HG03064 (cell line): Measurements from ENCODE around the gene PTK6.

ENCODE experiments used
- ATAC-seq: cut with Tn5 transposase; IDR thresholded peaks from one replicate; pipeline ENCODE4 v1.9.1; 2021; ENCODE audit warnings: low read depth; ENCODE audit not compliant: unreplicated experiment

Gene PTK6

DNA sequence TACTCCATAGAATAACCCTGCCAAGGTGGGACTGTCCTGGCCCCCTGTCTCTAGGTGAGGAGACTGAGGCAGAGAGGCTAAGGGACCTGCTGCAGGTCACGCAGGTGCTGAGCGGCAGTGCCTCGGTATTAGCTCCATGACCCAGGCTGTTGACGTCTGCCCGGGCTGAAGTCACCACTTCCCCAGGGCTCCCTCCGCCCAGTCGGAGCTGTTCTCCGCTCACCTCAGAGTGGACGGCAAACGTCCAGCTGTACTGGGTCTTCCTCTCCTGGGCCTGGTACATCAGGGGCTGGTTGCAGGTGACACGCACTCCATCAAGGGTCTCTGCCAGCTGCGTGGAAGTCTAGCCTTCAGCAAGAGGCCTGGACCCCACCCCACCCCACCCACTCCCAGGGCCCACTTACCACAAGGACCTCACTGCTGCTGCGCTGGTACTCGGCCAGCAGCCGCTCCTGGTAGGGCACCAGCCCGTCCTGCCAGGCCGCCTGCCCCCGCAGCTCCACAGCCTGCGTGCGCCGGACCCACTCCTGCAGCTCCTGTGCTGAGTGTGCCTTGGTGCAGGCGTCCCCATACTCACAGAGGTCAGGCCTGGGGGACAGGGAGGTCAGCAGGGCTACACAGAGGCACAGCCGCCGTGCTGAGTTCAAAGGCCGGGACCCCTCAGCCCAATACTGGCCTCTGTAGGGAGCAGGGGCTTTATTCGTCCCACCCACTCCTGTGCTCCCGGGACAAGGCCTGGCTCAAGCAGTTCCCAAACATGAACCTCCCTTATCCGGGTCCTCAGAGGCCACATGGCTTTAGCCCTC, 33.3 kb upstream of the PTK6 start:
- no peak for ATAC-seq

DNA sequence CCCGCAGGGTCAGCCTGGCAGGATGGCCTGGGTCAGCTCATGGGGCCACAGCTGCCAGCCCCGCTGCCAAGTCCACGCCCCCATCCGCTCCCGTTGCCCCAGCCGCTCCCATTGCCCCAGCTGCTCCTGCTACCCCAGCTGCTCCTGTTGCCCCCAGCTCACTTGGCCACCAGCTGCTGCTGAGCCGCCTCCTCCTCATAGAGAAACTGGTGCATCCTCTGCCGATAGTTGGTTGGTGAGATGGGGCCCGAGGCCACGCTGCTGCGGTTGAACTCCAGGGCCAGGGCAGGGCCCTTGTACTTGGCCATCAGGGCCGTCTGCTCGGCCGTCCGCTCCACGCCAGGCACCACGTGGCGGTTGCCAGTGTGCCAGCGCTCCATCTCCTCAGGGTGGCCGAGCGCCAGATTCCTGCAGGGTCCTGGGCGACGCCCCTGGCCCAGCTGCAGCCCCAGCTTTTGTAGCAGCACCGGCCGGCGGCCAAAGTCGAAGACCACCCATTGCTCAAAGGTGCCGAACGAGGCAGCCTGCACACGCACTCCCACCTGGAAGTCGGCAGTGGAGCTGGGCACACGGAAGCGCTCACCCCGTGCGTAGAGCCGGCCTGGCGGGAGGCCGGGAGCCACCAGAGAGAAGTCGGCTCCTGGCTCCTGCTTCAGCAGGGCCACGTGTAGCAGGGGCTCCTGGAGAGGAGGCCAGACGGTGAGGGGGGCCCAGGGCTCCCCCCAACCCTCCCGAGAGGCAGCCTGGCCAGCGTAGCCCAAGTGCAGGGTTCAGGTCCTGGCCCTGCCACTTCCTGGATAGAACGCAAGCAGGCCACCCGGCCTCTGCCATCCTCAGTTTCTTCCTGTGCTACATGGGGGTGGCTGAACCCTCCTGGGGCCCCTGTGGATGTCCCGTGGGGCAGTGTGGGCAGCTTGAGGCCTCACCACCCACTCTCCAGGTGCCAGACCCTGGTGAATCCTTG, 32.1 kb upstream of the PTK6 start:
- ATAC-seq = no peak

GRCh38 chr20:63568170-63568981, 31.2 kb upstream of the PTK6 start:
- ATAC-seq = peak; percentile 16

GRCh38 chr20:63567386-63568169, 30.4 kb upstream of the PTK6 start:
- ATAC-seq = peak; percentile 78

DNA sequence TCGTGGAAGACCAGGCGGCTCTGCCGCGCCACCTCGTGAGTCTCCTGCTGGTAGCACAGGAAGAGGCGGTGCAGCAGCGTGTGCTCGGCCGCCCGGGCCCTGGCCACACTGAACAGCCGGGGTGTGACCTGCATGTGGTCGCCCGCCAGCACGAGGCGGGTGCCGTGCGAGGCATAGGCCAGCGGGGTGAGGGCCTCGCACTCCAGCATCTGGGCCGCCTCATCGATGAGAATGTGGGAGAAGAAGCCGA, 29.9 kb upstream of the PTK6 start:
- no peak for ATAC-seq

- no peak for ATAC-seq
These were observed 29.4 kb upstream of the PTK6 start for GRCh38 chr20:63566395-63567135.

GRCh38 chr20:63565699-63566335, 28.6 kb upstream of the PTK6 start:
- no peak for ATAC-seq

DNA sequence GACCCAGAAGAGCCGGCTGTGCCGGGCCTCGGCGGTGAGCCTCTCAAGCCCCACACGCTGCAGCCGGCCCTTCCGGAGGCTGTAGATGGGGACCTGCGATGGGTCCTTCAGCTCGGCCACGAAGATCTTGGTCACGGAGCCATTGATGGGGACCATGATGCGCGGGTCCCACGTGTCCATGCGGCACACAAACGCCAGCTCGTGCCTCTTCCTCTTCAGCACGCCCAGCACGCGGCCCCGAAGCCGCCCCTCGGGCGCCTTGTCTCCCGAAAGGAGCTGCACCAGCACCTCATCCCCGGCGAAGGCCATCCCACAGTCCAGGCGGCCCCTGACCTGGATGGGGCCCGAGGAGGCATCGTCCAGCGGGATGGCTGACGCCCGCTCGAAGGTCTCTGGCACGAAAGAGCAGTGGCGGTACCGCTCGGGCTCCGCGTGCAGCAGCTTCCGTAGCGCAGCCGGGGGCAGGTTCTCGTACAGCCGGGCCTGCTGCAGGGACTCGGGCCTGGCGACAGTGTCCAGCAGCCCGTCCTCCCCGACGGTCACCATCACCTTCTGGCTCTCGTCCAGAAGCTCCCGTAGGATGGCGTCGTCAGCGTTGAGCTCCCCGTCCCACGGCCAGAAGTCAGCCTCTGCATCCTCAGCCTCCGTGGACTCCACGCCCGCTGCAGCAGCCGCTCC, 28.0 kb upstream of the PTK6 start:
- no peak for ATAC-seq

DNA sequence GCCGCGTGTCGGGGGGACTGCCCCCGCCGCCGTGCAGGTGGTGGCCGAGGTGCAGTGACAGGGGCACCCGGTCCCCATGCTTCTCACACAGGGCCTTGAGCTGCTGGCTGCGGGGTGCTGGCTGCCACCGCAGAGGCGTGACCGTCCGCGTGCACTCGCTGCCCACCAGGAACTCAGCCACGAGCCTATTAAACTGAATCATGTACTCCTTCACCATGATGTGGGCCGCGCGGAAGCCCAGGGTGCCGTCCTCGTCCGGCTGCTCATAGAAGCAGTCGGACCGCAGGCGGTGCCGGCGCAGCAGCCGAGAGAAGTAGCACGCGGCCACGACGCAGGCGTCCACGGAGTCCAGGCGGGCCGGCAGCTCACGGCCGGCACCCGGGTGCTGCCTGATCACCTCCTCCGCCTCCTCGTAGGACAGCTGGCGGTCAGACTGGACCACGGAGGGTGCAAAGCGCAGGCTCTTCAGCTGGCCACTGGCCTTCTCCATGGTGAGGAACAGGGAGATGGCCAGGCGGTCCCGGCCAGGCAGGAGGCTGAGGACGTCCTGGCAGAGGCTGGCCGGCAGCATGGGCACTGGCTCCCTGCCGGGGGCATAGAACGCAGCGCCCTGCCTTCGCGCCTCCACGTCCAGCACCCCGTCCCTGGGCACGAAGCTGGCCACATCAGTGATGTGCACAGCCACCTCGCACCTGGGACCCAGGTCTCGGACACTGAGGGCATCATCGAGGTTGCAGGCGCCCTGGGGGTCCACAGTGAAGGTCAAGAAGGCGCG, 27.0 kb upstream of the PTK6 start:
- no peak for ATAC-seq

- no peak for ATAC-seq
These were observed 26.2 kb upstream of the PTK6 start for GRCh38 chr20:63563225-63563935.

DNA sequence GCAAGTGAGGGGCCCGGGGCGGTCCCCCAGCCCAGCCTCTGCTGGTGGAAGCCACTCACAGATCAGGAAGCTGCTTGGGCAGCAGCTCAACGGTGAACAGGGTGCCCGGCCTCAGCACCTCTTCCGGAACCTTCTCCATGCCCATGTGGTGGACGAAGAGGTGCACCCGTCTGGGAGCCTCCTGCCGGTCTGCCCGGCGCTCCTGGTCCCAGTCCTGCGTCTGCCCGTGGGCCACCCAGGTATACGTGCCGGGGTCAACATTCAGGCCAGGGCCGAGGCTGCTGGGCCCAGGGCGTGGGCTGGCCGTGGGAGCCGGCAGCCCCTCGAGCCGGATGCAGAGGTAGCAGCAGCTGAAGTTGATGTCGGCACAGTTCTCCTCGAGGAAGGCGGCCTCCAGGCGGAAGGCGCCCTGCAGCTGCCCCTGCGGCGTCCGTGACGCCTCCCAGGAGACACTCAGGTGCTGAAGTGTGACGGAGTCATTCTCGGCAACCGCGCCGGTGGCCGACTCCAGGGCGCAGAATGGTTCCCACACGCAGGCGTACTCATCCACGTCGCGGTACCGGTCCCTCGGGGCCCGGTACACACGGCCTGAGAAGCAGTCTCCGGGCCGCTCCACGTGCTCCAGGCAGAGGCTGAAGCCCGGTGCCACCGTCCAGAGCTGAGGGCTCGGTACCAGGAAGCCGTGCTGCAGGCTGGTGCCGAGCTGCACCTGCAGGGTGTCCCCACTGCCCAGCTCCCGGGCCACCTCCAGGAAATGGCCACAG, 25.5 kb upstream of the PTK6 start:
- ATAC-seq = no peak

GRCh38 chr20:63561624-63562396, 24.6 kb upstream of the PTK6 start:
- ATAC-seq = no peak

- ATAC-seq = no peak
These were observed 23.9 kb upstream of the PTK6 start for GRCh38 chr20:63560856-63561609.

- no peak for ATAC-seq
These were observed 23.2 kb upstream of the PTK6 start for GRCh38 chr20:63560333-63560805.
